Inflammatory macrophage treated with lipopolysaccharide for 1 hour (primary cell): ENCODE measurements around the gene NINJ1.
"Not testable (repeated sequence)": the region's sequence is repeated elsewhere in the genome, so short reads cannot be mapped to it uniquely, and the experiment has no call there.

Source experiments
- DNase-seq, 2 donors: peaks; one replicate each; pipeline ENCODE4 v3.0.0-alpha.2; 2020 to 2022

NINJ1 gene

DNA sequence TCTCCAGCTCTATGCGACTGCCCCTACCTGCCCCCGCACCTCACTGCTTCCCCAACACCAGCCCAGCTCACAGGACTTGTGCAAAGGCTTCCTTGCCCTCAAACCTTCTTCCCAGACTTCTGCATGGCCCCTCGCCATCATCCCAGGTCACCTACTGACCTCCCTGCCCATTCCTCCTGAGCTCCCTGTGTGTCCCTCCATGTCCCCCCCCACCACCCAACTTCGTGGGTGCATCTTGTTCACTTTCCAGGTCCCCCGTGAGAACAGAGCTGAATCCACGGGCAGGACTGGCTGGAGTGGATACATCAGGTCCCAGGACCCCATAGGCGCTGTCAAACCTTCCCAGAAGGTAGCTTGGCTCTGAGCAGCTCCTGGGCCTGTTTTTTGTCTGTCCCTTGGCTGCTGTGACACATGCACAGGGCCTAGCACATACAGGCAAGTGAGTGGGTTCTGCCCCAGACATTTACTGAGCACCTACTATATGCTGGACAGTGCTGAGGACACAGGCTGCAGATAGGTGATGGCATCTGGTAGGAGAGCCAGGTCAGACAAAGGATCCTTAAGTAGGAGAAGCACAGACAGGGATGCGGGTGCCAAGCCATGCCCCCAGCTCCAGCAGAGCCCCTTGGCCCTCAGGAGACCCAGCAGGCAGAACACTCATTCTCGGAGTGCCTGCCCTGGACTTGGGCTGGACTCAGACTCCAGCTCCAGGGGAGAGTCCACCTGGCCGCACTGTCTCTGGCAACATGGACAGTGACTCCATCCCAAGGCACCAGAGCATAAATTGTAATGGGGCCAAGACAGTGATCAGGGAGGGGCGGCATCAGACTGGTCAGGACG is 15.0 kb downstream of the NINJ1 start:
- no peak for DNase-seq

DNA sequence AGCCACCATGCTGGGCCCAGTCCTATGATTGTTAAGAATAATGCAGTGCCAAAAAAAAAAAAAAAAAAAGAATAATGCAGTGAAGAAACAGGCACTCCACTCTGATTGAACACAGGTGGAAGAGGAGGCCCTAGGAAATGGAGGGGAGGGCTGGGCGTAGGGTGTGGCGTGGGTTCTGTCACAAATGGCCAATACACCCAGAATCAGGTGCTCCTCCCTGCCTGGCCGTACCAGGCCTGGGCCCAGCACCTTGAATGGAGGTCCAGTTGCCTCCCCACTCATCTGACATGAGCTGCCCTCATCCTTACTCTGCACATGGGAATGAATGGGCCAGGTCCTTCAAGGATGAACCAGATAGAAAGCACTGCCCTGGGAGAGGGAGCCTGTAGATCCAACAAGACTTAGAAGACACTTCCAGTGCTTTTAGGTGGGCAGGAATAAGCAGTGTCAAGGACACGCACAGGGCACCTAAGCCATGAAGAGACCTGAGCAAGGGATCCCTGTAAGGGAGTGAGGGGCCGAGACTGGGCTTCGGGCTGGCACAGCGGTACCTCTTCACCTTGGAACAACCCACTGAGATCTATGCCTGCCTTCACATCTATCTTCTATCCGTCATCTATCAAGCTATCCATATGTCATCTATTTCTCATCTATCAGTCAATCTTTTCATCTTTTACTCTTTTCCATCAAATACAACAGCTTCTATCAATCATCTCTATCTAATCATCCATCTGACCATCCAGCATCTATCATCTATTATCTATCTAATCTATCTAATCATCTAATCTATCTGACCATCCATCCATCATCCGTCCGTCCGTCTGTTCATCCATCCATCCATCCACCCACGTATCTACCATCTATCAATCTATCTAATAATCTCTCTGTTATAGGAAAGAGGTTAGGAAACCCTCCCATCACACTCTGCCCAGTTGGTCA is 15.9 kb downstream of the NINJ1 start:
- DNase-seq = no peak

DNA sequence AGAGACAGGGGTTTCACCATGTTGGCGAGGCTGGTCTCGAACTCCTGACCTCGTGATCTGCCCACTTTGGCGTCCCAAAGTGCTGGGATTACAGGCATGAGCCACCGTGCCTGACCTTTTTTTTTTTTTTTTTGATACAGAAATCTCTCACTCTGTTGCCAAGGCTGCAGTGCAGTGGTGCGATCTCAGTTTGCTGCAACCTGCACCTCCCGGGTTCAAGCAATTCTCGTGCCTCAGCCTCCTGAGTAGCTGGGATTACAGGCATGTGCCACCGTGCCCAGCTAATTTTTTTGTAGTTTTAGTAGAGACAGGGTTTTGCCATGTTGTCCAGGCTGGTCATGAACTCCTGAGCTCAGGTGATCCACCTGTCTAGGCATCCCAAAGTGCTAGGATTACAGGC is 16.5 kb downstream of the NINJ1 start:
- not testable (repeated sequence) for DNase-seq

DNA sequence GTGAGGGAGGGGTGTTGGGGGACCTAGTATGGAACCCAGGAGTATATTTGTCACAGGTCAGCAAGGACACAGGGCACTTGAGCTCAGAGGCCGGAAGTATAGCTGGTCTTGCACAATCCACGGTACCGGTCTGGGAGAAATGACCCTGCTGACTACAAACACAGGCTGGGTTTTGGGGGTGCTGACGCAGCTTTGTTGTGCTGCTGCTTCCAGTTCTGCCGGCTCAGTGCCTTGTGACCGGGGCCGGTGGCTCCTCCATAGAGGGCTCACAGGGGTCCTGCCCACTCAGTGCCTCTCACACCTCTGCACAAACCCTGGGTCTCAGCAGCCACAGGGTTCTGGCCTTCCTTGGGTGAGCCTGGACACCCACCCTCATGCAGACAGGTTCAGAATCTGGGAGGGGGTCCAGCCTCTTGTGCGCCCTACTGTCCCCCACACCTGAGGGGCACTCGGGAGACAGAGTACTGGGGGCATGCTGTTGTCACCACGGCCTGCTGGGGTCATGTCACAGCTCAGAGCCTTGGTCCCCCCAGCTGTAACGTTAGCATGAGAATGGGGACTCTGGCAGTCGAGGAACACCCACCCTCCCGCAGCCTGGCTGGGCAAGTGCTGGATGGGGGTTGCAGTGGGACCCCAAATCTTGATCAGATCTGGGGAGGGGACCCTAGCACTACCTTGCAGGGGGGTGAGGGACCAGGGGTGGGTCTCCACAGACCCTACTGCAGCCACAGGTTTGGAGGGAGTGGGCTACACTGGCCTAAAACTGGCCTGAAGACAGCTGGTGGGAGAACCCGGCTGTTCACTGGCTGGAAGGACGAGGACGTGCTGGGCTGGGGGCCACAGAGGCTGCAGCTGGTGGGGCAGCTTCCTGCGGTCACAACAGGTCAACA is 17.7 kb downstream of the NINJ1 start:
- DNase-seq = peak; percentile 91 to 95

DNA sequence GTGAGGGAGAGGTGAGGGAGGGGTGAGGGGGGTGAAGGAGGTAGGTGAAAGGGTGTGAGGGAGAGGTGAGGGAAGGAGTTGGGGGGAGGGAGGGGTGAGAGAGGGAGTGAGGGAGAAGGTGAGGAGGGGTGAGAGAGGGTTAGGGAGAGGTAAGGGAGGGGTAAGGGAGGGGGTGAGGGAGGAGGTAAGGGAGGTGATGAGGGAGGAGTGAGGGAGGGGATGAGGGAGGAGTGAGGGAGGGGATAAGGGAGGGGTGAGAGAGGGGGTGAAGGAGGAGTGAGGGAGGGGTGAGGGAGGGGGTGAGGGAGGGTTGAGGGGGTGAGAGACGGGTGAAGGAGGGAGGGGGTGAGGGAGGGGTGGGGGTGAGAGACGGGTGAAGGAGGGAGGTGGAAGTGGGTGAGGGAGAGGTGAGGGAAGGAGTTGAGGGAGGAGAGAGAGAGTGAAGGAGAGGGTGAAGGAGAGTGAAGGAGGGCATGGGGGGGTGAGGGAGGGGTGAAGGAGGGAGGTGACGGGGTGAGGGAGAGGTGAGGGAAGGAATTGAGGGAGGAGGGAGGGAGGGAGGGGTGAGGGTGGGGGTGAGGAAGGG is 18.5 kb downstream of the NINJ1 start:
- DNase-seq = no peak

DNA sequence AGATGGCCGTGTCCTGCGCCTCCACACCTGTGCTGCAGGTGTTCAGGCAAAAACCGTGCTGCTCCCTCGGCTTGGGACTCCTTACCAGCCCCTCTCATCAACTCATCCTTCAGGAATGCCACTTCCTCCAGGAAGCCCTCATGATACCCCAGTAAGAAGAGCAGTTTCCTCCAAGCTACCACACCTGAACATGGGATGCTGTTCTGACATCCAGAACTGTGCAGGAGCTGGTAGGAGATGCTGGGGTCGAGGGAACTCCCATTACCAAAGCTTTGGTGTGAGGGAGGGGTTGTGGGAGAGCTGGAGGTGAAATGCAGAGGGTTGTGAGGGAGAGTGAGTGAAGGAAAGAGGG is 19.1 kb downstream of the NINJ1 start:
- no peak for DNase-seq

DNA sequence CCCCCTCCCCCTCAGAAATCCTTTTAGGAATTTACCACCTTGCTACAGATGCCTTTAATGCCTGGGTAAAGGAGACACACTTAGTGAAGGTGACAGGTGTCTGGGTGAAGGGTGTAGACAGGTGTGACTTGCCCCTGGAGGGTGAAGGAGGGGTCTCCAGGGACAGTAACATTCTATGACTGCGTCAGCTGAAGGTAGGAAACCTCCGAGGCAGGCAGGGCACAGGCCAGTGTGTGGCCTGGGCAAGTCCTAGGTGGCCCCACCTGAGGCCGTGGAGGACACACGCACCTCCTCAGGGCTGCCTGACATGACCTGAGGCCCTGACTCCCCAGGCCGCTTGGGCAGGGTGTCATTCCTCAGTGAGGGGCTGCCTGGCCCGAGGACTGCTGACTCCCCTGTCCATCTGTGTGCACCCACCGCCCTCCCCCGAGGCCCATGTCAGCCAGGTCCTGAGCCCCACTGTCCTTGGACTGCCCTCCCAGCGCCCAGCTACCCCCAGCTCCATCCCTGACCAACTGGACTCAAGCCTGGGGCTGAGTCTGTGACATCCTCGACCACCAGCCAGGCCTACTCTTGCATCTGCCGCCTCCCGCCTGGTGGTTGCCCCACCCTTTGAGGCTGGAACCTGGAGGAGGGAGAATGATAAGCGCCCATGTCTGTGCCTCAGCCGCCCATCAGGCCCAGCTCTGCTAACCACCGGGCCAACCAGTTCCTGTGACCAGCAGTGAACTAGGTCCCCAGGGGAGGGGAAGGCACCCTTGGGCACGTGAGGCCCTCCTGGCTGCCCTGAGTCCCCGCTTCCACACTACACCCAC is 19.7 kb downstream of the NINJ1 start:
- no peak for DNase-seq

DNA sequence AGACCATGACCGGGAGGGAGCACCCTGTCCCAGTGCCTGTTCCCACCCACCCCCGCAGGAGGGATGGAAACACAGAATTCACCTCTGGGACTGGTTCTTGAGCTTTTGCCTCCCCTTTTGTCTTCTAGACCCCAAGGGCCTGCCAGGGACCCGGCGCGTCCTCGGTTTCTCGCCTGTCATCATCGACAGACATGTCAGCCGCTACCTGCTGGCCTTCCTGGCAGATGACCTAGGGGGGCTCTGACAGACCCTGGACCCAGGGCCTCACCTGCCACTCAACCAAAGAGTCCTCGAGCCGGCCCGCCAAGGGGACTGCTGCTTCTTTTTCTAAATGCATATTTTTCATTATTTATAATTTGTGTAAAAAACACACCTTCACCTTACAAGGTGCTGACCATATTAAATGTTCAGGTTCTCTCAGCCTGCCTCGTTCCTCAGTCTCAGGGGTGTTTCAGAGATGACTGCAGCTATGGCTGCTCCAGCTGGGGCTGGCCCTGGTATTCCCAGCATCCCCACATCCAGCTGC is 21.1 kb downstream of the NINJ1 start:
- no peak for DNase-seq

DNA sequence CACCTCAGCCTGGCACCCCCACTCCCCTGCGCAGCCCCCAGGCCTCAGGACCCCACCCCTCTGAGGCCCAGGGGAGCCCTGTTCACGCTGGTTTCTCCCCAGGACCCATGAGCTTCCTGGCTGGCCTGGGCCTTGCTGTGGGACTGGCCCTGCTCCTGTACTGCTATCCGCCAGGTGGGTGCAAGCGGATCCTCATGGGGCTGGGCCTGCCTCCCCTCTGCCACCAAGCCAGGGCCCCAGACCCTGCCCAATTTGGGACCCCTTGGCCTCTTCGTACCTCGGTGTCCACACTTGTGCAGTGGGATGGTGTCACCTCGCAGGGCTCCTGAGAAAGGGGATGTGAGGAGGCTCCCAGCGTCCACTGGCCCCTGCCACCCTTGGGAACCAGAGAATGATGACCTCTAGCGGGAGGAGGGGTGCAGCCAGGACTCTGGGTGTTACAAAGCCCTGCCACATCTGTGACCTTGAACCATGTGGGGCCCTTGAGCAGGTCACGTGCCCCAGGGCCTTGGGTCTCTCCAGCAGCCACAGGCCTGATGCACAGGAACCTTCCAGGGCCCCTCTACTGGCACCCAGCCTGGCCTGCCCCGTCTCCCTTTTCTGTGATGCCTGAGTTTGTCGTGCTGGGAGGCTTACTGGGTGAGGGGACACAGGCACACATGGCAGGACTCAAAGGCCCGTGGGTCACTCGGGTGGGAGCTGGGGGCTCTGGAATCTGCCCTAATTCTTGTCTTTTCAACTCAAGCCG is 21.8 kb downstream of the NINJ1 start:
- no peak for DNase-seq

DNA sequence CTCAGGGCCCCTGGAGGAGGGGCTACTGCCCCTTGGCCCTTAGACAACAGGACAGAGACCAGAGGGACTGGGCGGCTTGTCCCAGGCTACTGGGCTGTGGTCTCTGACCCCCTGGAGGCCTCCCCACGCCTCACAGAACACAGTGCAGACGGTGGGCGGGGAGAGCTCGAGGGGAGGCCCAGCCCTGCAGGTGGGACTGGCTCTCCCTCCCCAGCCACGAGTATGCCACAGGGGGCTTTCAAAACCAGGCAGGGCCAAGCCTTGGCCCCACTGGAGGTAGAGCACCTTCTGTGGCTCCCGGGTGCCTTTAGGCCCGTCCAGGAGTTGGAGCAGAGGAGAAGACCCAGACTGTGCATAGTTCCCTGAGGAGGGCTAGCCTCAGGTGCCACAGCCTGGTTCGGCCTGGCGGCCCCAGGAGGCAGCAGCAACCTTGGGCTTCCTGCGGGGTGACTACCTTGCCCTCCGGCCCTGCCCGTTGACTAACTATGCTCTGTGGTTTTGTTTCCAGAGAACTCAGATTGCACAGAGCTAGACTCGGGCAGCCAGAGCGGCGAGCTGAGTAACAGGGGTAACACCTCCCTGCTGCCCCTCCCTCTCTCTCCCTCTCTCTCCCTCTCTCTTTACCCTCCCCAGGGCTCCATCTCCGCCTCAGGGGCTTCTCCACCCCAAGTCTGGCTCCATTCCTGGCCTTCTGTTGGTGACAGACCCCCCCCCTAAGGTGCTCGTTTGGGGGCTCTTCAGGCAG is 22.5 kb downstream of the NINJ1 start:
- peak in 1 of 2 donors; percentile 58 for DNase-seq

DNA sequence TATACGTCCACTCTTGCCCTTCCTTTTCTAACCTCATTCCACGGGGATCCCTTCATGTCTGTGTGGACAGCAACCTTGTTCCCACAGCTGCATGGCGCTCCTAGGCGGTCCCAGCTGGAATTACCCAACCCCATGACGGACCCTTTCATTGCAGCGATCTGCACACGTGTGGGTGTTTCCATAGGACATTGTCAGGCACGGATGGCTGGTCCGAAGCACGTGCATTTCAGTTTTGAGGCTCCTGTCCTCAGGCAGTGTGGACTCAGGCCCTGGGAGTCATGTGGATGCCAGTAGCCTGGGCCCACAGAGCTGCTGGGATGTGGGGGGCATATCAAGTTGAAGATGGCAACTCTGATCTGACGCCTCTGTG is 23.1 kb downstream of the NINJ1 start:
- DNase-seq = no peak

DNA sequence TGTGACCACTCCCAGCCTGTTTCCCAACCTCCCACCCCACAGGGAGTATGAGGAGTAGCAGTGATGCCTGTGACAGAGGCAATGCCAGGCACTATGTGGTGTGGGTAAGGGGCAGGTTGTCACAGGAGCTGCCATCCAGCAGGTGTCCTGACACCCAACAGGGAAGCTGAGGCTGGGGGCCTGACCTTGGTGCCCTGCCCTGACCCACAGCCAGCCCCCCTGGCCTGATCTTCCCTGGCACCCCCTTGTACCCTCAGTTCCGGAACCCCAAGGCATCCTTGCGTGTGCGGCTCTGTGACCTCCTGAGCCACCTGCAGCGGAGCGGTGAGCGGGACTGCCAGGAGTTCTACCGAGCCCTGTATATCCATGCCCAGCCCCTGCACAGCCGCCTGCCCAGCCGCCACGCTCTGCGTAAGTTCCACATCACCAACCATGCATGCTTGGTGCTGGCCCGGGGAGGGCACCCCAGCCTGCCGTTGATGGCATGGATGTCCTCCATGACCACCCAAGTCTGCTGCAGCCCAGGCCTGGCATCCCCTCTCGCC is 23.7 kb downstream of the NINJ1 start:
- no peak for DNase-seq

DNA sequence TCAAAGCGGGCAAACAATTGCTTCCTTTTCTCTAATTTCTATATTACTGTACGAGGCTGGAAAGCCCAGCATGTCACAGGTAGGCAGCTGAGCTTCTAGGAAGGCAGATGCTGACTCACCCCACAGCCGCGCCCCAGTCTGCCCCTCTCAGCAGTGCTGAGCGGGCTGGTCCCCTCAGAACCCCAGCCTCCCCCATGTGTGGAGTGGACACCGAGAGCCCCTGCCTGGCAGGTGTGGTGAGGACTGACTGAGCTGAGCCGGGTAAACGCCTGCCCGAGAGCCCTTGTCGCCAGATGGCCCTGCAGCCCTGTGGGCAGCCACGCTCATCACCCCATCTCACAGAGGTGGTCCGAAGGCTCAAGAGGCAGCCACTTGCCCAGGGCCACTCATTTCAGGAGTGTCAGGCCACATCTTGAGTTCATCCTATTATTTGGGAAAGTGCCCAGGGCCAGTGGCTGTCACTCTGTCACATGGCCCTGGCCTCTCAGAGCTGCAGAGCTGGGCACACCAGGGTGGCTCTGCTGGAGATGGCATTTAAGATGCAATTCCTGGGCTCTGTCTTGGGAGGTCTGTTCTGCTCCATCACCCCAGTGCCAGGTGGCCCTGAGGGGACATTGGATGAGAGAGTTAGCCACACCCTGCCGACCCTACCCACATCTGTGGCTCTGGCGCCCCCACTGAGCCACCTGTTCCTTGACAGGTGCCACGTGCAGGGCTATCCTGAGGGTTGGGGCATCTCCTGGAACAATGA is 25.6 kb downstream of the NINJ1 start:
- DNase-seq = no peak

DNA sequence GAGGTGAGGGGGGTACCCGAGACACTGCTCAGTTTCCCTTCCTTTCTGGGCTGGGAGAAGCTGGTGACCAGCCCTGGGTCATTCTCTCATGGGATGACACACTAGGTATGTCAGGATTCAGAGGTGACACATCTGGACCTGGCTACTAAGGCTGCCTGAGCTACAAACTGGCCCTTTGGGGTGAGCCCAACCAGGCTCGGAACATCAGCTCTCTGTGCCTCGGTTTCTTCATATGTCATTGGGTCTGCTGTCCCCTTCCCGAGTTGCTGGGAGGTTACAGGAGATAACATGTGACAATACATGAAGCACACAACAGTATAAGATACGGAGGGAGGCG is 26.3 kb downstream of the NINJ1 start:
- no peak for DNase-seq

DNA sequence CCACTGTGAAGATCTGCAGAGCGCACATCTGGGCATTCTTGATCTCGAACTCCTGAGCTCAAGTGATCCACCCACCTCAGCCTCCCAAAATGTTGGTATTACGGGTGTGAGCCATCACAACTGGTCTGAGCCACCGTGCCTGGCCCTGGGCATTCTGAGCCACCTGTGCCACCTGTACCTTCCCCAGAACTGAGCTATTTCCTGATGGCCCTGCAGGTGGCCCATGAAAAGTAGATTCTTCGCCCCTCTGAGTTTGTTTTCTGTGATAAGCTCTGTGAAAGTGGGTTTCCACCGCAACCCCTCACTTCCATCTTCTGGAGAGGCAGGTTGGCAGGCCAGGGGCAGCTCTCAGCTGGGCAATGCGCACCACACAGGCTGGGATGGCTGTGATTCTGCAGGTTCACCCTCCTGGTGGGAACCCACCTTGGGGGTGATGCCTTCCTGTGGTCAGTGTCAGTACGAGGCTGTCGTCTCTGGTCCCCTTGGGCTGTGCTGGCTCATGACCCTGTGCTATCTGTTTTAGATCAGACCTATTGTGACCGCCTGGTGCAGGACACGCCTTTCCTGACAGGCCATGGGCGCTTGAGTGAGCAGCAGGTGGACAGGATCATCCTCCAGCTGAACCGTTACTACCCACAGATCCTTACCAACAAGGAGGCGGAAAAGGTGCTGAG is 26.8 kb downstream of the NINJ1 start:
- no peak for DNase-seq

DNA sequence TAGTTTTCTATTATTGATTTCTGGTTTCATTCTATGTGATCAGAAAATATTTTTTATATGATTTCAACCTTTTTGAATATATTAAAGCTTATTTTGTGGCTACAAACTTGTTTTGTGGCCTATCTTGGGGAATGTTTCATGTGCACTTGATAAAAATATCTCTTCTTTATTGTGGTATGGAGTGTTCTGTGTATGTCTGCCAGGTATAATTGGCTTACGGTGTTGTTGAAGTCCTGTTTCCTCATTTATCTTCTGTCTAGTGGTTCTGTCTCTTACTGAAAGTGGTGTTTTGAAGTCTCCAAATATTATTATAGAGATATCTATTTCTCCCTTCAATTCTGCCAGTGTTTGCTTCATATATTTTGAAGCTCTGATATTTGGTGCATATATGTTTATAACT is 28.4 kb downstream of the NINJ1 start:
- no peak for DNase-seq

DNA sequence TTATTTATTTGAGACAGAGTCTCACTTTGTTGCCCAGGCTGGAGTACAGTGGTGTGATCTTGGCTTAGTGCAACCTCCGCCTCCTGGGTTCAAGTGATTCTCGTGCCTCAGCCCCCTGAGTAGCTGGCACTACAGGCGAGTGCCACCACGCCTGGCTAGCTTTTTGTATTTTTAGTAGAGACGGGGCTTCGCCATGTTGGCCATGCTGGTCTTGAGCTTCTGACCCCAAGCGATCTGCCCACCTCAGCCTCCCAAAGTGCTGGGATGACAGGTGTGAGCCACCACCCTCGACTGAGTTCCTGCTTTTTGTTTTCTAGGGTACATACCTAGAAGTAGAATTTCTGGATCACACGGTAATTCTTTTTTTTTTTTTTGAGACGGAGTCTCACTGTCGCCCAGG is 33.0 kb downstream of the NINJ1 start:
- DNase-seq = not testable (repeated sequence)

DNA sequence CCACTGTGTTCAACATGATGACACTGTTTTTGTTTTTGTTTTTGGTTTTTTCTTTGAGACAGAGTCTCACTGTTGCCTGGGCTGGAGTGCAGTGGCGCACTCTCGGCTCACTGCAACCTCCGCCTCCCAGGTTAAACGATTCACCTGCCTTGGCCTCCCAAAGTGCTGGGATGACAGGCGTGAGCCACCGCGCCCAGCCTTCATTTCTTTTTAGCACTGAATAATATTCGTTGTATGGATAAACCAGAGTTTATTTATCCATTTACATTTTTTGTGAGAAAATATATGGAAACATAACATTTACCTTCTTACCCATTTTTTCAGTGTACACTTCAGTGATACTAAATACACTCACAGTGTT is 33.8 kb downstream of the NINJ1 start:
- DNase-seq = no peak
